ENCODE measurements around the gene GAB2.
"Not testable (repeated sequence)": the region's sequence is repeated elsewhere in the genome, so short reads cannot be mapped to it uniquely, and the experiment has no call there.

GAB2 gene

GRCh38 chr11:78248903-78249302, 168.7 kb downstream of the GAB2 start:
- H3K9me3 ChIP-seq (ENCODE audit: control insufficient read depth, low read length) = no peaks in the 10 kb centered on the region
- no peak for DNase-seq
- H3K27me3 ChIP-seq (replicated peaks; ENCODE audit: control insufficient read depth, insufficient read depth, low read length, poor library complexity, severe bottlenecking) = no peaks in the 10 kb centered on the region
- H3K27ac ChIP-seq (ENCODE audit: insufficient read depth, low read length, poor library complexity, severe bottlenecking) = no peak overlapping the region
- H3K36me3 ChIP-seq (ENCODE audit: control insufficient read depth, insufficient read depth, low read length) = no peaks in the 10 kb centered on the region
- no peak overlapping the region for H3K4me3 ChIP-seq (ENCODE audit: insufficient read depth, low read depth, low read length, poor library complexity, severe bottlenecking)
- H3K4me1 ChIP-seq (ENCODE audit: control insufficient read depth, insufficient read depth, low read length, poor library complexity, severe bottlenecking) = no peaks in the 10 kb centered on the region

DNA sequence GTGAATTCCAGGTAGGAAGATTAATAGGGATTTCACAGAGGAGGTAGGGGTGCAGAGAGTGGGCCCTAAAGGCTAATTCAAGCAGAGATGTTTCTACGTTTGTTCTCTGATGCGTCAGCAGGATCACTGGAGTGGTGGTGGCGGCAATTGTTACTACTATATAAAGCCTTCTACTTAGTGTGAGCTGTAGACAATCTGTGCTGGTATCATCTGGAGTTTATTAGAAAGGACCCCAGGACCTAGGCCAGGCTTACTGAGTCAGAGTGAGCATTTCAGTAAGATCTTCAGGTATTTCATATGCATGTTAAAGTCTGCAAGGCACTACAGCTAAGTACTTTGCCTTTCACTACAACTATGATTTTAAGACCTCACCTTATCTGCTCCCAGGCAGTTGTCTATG, 169.4 kb downstream of the GAB2 start:
- Histone ChIP-seq H3K36me3 (ENCODE audit: control insufficient read depth, insufficient read depth, low read length) (no peaks in the 10 kb centered on the region), H3K4me1 (ENCODE audit: control insufficient read depth, insufficient read depth, low read length, poor library complexity, severe bottlenecking) (no peaks in the 10 kb centered on the region), H3K27me3 (replicated peaks; ENCODE audit: control insufficient read depth, insufficient read depth, low read length, poor library complexity, severe bottlenecking) (no peaks in the 10 kb centered on the region), H3K9me3 (ENCODE audit: control insufficient read depth, low read length) (no peaks in the 10 kb centered on the region), H3K4me3 (ENCODE audit: insufficient read depth, low read depth, low read length, poor library complexity, severe bottlenecking) (no peak overlapping the region), H3K27ac (ENCODE audit: insufficient read depth, low read length, poor library complexity, severe bottlenecking) (no peak overlapping the region)
- DNase-seq = no peak

DNA sequence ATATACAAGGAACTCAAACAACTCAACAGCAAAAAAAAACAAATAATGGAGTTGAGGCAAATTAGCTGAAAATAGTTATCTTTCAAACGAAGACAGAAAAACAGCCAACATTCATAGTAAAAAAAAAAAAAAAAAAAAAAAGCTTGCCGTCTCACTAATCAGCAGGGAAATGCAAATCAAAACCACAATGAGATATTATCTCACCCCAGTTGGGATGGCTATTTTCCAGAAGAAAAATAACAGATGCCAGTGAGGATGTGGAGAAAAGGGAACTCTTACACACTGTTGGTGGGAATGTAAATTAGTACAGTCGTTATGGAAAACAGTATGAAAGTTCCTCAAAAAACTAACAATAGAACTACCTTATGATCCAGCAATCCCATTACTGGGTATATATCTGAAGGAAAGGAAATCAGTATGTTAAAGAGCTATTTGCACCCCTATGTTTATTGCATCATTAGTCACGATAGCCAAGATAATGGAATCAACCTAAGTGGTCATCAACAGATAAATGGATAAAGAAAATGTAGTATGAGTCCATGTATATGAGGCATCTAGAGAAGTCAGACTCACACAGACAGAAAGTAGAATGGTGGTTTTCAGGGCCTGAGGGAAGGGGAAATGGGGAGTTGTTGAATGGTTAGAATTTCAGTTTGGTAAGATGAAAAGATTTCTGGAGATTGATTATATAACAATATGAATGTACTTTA, 172.9 kb downstream of the GAB2 start:
- Histone ChIP-seq H3K4me1 (ENCODE audit: control insufficient read depth, insufficient read depth, low read length, poor library complexity, severe bottlenecking) (no peaks in the 10 kb centered on the region), H3K27ac (ENCODE audit: insufficient read depth, low read length, poor library complexity, severe bottlenecking) (no peak overlapping the region), H3K4me3 (ENCODE audit: insufficient read depth, low read depth, low read length, poor library complexity, severe bottlenecking) (no peak overlapping the region), H3K9me3 (ENCODE audit: control insufficient read depth, low read length) (no peaks in the 10 kb centered on the region), H3K27me3 (replicated peaks; ENCODE audit: control insufficient read depth, insufficient read depth, low read length, poor library complexity, severe bottlenecking) (no peaks in the 10 kb centered on the region), H3K36me3 (ENCODE audit: control insufficient read depth, insufficient read depth, low read length) (no peaks in the 10 kb centered on the region)
- no peak for DNase-seq

DNA sequence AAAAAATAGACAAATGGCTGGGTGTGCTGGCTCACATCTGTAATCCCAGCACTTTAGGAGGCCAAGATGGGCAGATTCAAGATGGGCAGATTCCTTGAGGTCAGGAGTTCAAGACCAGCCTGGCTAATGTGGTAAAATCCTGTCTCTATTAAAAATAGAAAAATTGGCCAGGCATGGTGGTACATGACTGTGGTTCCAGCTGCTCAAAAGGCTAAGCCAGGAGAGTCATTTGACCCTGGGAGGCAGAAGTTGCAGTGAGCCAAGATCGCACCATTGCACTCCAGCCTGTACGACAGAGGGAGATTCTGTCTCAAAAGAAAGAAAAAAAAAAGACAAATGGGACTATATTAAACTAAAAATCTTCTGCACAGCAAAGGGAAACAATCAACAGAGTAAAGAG, 173.5 kb downstream of the GAB2 start:
- H3K27me3 ChIP-seq (replicated peaks; ENCODE audit: control insufficient read depth, insufficient read depth, low read length, poor library complexity, severe bottlenecking) = no peaks in the 10 kb centered on the region
- no peak for DNase-seq
- no peaks in the 10 kb centered on the region for H3K4me1 ChIP-seq (ENCODE audit: control insufficient read depth, insufficient read depth, low read length, poor library complexity, severe bottlenecking)
- no peaks in the 10 kb centered on the region for H3K36me3 ChIP-seq (ENCODE audit: control insufficient read depth, insufficient read depth, low read length)
- H3K27ac ChIP-seq (ENCODE audit: insufficient read depth, low read length, poor library complexity, severe bottlenecking) = no peak overlapping the region
- no peaks in the 10 kb centered on the region for H3K9me3 ChIP-seq (ENCODE audit: control insufficient read depth, low read length)
- no peak overlapping the region for H3K4me3 ChIP-seq (ENCODE audit: insufficient read depth, low read depth, low read length, poor library complexity, severe bottlenecking)

- no peaks in the 10 kb centered on the region for H3K4me1 ChIP-seq (ENCODE audit: control insufficient read depth, insufficient read depth, low read length, poor library complexity, severe bottlenecking)
- H3K4me3 ChIP-seq (ENCODE audit: insufficient read depth, low read depth, low read length, poor library complexity, severe bottlenecking) = no peak overlapping the region
- H3K27ac ChIP-seq (ENCODE audit: insufficient read depth, low read length, poor library complexity, severe bottlenecking) = no peak overlapping the region
- H3K9me3 ChIP-seq (ENCODE audit: control insufficient read depth, low read length) = no peaks in the 10 kb centered on the region
- no peaks in the 10 kb centered on the region for H3K27me3 ChIP-seq (replicated peaks; ENCODE audit: control insufficient read depth, insufficient read depth, low read length, poor library complexity, severe bottlenecking)
- no peak for DNase-seq
- H3K36me3 ChIP-seq (ENCODE audit: control insufficient read depth, insufficient read depth, low read length) = no peaks in the 10 kb centered on the region
Measured at GRCh38 chr11:78241475-78241874, 176.1 kb downstream of the GAB2 start.

GRCh38 chr11:78239781-78240180, 177.8 kb downstream of the GAB2 start:
- no peaks in the 10 kb centered on the region for H3K4me1 ChIP-seq (ENCODE audit: control insufficient read depth, insufficient read depth, low read length, poor library complexity, severe bottlenecking)
- no peak overlapping the region for H3K4me3 ChIP-seq (ENCODE audit: insufficient read depth, low read depth, low read length, poor library complexity, severe bottlenecking)
- H3K36me3 ChIP-seq (ENCODE audit: control insufficient read depth, insufficient read depth, low read length) = no peaks in the 10 kb centered on the region
- no peak for DNase-seq
- no peaks in the 10 kb centered on the region for H3K27me3 ChIP-seq (replicated peaks; ENCODE audit: control insufficient read depth, insufficient read depth, low read length, poor library complexity, severe bottlenecking)
- H3K27ac ChIP-seq (ENCODE audit: insufficient read depth, low read length, poor library complexity, severe bottlenecking) = no peak overlapping the region
- no peaks in the 10 kb centered on the region for H3K9me3 ChIP-seq (ENCODE audit: control insufficient read depth, low read length)

GRCh38 chr11:78237293-78238046, 180.2 kb downstream of the GAB2 start:
- no peaks in the 10 kb centered on the region for H3K9me3 ChIP-seq (ENCODE audit: control insufficient read depth, low read length)
- no peak overlapping the region for H3K4me3 ChIP-seq (ENCODE audit: insufficient read depth, low read depth, low read length, poor library complexity, severe bottlenecking)
- no peaks in the 10 kb centered on the region for H3K36me3 ChIP-seq (ENCODE audit: control insufficient read depth, insufficient read depth, low read length)
- no peaks in the 10 kb centered on the region for H3K27me3 ChIP-seq (replicated peaks; ENCODE audit: control insufficient read depth, insufficient read depth, low read length, poor library complexity, severe bottlenecking)
- no peaks in the 10 kb centered on the region for H3K4me1 ChIP-seq (ENCODE audit: control insufficient read depth, insufficient read depth, low read length, poor library complexity, severe bottlenecking)
- no peak overlapping the region for H3K27ac ChIP-seq (ENCODE audit: insufficient read depth, low read length, poor library complexity, severe bottlenecking)
- DNase-seq = no peak

DNA sequence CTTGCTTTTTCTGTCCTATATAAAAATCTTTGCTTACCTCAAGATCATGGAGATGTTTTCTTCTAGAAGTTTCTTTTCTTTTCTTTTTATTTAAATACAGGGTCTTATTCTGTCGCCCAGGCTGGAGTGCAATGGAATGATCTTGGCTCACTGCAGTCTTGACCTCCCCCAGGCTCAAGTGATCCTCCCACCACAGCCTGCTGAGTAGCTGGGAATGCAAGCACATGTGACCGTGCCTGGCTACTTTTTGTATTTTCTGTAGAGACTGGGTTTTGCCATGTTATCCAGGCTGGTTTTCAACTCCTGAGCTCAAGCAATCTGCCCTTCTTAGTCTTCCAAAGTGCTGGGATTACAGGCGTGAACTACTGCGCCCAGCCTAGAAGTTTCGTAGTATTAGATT, 183.6 kb downstream of the GAB2 start:
- Histone ChIP-seq H3K27me3 (replicated peaks; ENCODE audit: control insufficient read depth, insufficient read depth, low read length, poor library complexity, severe bottlenecking) (no peaks in the 10 kb centered on the region), H3K27ac (ENCODE audit: insufficient read depth, low read length, poor library complexity, severe bottlenecking) (no peak overlapping the region), H3K4me3 (ENCODE audit: insufficient read depth, low read depth, low read length, poor library complexity, severe bottlenecking) (no peak overlapping the region), H3K4me1 (ENCODE audit: control insufficient read depth, insufficient read depth, low read length, poor library complexity, severe bottlenecking) (no peaks in the 10 kb centered on the region), H3K9me3 (ENCODE audit: control insufficient read depth, low read length) (no peaks in the 10 kb centered on the region), H3K36me3 (ENCODE audit: control insufficient read depth, insufficient read depth, low read length) (no peaks in the 10 kb centered on the region)
- DNase-seq = no peak

DNA sequence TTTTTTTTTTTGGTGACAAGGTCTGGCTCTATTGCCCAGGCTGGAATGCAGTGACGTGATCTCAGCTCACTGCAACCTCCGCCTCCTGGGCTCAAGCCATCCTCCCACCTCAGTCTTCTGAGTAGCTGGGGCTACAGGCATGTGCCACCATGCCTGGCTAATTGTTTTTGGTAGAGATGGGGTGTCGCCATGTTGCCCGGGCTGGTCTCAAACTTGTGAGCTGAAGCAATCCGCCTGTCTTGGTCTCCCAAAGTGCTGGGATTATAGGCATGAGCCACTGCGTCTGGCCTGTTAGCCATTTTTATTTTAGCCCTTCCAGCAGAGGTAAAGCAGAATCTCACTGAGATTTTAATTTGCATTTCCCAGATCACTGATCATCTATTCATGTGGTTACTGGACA, 184.6 kb downstream of the GAB2 start:
- not testable (repeated sequence) for H3K4me3 ChIP-seq (ENCODE audit: insufficient read depth, low read depth, low read length, poor library complexity, severe bottlenecking); H3K36me3 ChIP-seq (ENCODE audit: control insufficient read depth, insufficient read depth, low read length); H3K9me3 ChIP-seq (ENCODE audit: control insufficient read depth, low read length); H3K27me3 ChIP-seq (replicated peaks; ENCODE audit: control insufficient read depth, insufficient read depth, low read length, poor library complexity, severe bottlenecking); H3K4me1 ChIP-seq (ENCODE audit: control insufficient read depth, insufficient read depth, low read length, poor library complexity, severe bottlenecking); DNase-seq; H3K27ac ChIP-seq (ENCODE audit: insufficient read depth, low read length, poor library complexity, severe bottlenecking)

DNA sequence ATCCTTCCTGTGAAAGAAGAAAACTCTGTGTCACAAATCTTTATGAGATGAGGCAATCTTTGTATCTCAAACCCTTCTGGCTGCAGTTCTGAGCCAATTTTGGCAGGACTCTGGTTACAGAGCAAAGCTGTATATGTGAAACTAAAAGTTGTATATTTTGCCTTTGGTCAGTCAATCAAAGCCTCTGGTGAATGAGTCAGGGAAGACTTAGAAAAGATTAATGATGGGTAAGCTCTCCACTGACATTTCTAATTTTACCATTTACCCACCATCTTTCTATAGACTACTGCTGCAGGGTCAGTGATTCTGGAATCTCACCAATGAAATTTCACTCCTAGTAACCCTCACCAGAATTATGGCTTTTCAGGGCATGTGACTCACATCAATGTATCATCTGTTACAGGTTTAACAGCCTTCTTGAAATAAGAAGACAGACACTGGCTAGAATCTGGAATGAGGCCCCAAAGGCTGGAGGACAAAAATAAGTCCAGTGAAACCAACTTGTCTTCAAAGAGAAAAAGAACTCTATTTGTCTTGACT, 185.6 kb downstream of the GAB2 start:
- H3K4me3 ChIP-seq (ENCODE audit: insufficient read depth, low read depth, low read length, poor library complexity, severe bottlenecking) = no peak overlapping the region
- no peak for DNase-seq
- H3K4me1 ChIP-seq (ENCODE audit: control insufficient read depth, insufficient read depth, low read length, poor library complexity, severe bottlenecking) = no peaks in the 10 kb centered on the region
- H3K36me3 ChIP-seq (ENCODE audit: control insufficient read depth, insufficient read depth, low read length) = no peaks in the 10 kb centered on the region
- H3K27me3 ChIP-seq (replicated peaks; ENCODE audit: control insufficient read depth, insufficient read depth, low read length, poor library complexity, severe bottlenecking) = no peaks in the 10 kb centered on the region
- no peaks in the 10 kb centered on the region for H3K9me3 ChIP-seq (ENCODE audit: control insufficient read depth, low read length)
- no peak overlapping the region for H3K27ac ChIP-seq (ENCODE audit: insufficient read depth, low read length, poor library complexity, severe bottlenecking)
